Neural cell (in vitro differentiated cells): Measurements from ENCODE around the gene DNAJC10.

Experiments used
- EP300 ChIP-seq: fragments of 450-650 bp; conservative IDR thresholded peaks from 2 replicates; pipeline ENCODE4 v1.6.1; 2014; ENCODE audit warnings: antibody characterized with exemption, mild to moderate bottlenecking, moderate library complexity; ENCODE audit not compliant: poor library complexity, severe bottlenecking
- EZH2 ChIP-seq: fragments of 200-600, 300-800 bp; shearing (Covaris generic), sonication (generic); IDR thresholded peaks from 2 replicates; pipeline ENCODE4 v1.6.1; 2014; ENCODE audit warnings: antibody characterized with exemption, low read length, borderline replicate concordance, mild to moderate bottlenecking; ENCODE audit not compliant: insufficient read depth, poor library complexity, severe bottlenecking
- MXI1 ChIP-seq: fragments of 450-650 bp; conservative IDR thresholded peaks from 2 replicates; pipeline ENCODE4 v1.6.1; 2014; ENCODE audit warnings: antibody characterized with exemption, mild to moderate bottlenecking; ENCODE audit not compliant: poor library complexity, severe bottlenecking
- POLR2AphosphoS5 ChIP-seq: IDR thresholded peaks from 2 replicates; pipeline ENCODE4 v1.6.1; 2012
- TF ChIP-seq, protein P1 (sequence below): fragments of 450-650 bp; IDR thresholded peaks from 2 replicates; pipeline ENCODE4 v1.5.1; 2014; ENCODE audit warnings: antibody characterized with exemption, mild to moderate bottlenecking, moderate library complexity; ENCODE audit not compliant: poor library complexity, severe bottlenecking

DNA sequence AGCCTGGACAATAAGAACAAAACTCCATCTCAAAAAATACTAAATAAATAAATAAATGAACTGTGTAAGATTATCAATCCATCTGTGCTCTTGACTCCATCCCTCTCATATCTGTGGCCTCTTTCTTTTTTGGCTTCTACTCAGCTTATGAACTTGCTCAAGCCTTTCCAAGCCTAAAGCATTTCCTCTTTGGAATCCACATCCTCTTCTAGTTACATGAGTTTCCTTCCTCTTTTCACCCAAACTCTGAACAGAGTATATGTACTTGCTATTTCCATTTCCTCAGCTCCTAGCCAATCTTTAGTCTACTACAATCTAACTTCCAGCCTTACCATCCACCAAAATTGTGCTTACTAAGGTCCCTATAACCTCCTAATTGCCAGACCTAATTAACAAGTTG, 2.5 kb upstream of the DNAJC10 start:
- TF ChIP-seq, protein P1, sequence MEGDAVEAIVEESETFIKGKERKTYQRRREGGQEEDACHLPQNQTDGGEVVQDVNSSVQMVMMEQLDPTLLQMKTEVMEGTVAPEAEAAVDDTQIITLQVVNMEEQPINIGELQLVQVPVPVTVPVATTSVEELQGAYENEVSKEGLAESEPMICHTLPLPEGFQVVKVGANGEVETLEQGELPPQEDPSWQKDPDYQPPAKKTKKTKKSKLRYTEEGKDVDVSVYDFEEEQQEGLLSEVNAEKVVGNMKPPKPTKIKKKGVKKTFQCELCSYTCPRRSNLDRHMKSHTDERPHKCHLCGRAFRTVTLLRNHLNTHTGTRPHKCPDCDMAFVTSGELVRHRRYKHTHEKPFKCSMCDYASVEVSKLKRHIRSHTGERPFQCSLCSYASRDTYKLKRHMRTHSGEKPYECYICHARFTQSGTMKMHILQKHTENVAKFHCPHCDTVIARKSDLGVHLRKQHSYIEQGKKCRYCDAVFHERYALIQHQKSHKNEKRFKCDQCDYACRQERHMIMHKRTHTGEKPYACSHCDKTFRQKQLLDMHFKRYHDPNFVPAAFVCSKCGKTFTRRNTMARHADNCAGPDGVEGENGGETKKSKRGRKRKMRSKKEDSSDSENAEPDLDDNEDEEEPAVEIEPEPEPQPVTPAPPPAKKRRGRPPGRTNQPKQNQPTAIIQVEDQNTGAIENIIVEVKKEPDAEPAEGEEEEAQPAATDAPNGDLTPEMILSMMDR, result no peak
- no peak for TF ChIP-seq EP300
- no peak for TF ChIP-seq POLR2AphosphoS5
- TF ChIP-seq MXI1, result no peak
- TF ChIP-seq EZH2, result no peak
